Measurements from ENCODE around the gene SNX3.

DNA sequence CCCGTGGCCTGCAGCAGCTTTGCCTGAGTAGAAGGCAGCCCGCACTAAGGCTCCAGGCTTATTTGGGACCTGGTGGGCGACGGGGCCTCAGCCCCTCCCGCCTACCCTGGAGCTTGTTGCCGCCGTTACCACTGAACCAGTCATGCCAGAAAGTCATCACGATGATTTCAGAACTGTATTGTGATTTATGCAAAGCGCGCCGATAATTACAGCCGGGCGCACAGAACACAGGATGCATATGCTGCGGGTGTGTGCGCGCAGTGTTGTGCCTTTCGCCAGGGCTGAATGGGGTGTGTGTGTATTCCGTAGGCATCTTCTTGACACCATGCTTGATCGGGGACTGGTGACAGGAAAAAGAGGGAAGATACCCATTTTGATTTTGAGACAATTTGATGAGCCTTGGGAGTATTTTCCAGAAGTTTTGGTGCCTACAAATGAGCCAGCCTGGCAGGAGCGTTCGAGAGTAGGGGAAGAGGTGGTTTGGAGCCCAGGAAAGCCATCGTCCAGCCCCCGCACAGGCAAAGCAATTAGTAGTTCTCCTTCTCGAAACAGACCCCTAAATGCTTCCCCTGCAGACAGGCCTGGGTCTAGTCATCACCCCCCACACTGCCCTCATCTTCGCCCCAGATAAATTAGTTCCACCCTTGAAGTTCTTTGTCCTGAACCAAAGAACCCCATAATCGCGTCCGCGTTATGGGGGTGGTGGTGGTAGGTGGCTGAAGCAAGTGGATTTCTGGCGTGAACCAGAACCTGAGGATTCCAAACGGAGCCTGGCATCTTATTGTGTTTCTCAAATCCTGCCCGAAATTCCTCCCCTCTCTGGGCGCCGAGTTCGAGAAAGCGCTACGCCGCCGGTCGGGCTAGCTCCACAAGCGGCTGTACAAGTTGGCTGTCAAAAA, 96.9 kb downstream of the SNX3 start:
- TF ChIP-seq, protein P1, sequence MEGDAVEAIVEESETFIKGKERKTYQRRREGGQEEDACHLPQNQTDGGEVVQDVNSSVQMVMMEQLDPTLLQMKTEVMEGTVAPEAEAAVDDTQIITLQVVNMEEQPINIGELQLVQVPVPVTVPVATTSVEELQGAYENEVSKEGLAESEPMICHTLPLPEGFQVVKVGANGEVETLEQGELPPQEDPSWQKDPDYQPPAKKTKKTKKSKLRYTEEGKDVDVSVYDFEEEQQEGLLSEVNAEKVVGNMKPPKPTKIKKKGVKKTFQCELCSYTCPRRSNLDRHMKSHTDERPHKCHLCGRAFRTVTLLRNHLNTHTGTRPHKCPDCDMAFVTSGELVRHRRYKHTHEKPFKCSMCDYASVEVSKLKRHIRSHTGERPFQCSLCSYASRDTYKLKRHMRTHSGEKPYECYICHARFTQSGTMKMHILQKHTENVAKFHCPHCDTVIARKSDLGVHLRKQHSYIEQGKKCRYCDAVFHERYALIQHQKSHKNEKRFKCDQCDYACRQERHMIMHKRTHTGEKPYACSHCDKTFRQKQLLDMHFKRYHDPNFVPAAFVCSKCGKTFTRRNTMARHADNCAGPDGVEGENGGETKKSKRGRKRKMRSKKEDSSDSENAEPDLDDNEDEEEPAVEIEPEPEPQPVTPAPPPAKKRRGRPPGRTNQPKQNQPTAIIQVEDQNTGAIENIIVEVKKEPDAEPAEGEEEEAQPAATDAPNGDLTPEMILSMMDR (conservative IDR thresholded peaks at IDR 0.05; ENCODE audit: low read length): no peak
- TF ChIP-seq EZH2phosphoT487 (IDR thresholded peaks at IDR 0.05; ENCODE audit: borderline replicate concordance, low read depth, low read length): no peak
